K562 (cell line): Measurements from ENCODE around the gene TCEA3. TPM values are rescaled to one million over a fixed set of nuclear protein-coding genes. Genes with fewer than 3 reads are reported as not detected.

Experiments
- CGGBP1 ChIP-seq: fragments of 250-450 bp; sonication (Bioruptor Pico); IDR thresholded peaks from 2 replicates; pipeline ENCODE4 v1.9.0; 2021; ENCODE audit warnings: mild to moderate bottlenecking
- HMBOX1 ChIP-seq: sonication (generic); IDR thresholded peaks from 2 replicates; pipeline ENCODE4 v1.6.1; 2016
- MAZ ChIP-seq, 2 experiments: fragments of 450-650 bp in 1 of 2; sonication (generic) in 1 of 2; formaldehyde crosslinking; IDR thresholded peaks in 1 of 2; conservative IDR thresholded peaks in 1 of 2; 2 replicates each; pipeline versions ENCODE4 v1.4.0 to v1.5.0; 2020; ENCODE audit warnings: mild to moderate bottlenecking in 1 of 2, missing genetic modification reagents in 1 of 2
- PHF8 ChIP-seq: fragments of 200-600 bp; sonication (generic); IDR thresholded peaks from 2 replicates; pipeline ENCODE4 v1.6.1; 2012; ENCODE audit warnings: mixed run types, mild to moderate bottlenecking, inconsistent platforms, low read length, moderate library complexity, borderline replicate concordance
- PML ChIP-seq: IDR thresholded peaks from 2 replicates; pipeline ENCODE4 v1.6.1; 2012; ENCODE audit warnings: low read length, inconsistent platforms
- SMAD2 ChIP-seq: fragments of 150-350 bp; IDR thresholded peaks from 2 replicates; pipeline ENCODE4 v1.6.1; 2014; ENCODE audit warnings: low read depth, mild to moderate bottlenecking, low read length
- SP2 ChIP-seq: IDR thresholded peaks from 2 replicates; pipeline ENCODE4 v1.6.1; 2011; ENCODE audit warnings: mild to moderate bottlenecking, low read depth, low read length, moderate library complexity; ENCODE audit not compliant: poor library complexity, severe bottlenecking; ENCODE audit errors: extremely low read depth
- ZNF175 ChIP-seq: fragments of 200-800 bp; sonication (Bioruptor generic); IDR thresholded peaks from 2 replicates; pipeline ENCODE4 v1.6.1; 2016; ENCODE audit warnings: low read depth, mild to moderate bottlenecking, missing genetic modification characterization, missing compliant biosample characterization
- ZNF436 ChIP-seq: fragments of 250-450, 450-650 bp; sonication (Bioruptor Pico); formaldehyde crosslinking; IDR thresholded peaks from 2 replicates; pipeline ENCODE4 v1.7.0; 2020; ENCODE audit warnings: mild to moderate bottlenecking
- polyA plus RNA-seq, 8 experiments: library from polyadenylated mRNA; depleted of rRNA in 4 of 8; stranded (reverse) in 5 of 8; unstranded in 3 of 8; fragments of >200 nt; fragmentation: Nextera tagmentation in 2 of 8; fragmentation: Illumina TruSeq in 1 of 8; extraction: Ambion mirVana in 2 of 8; extraction: Trizol in 1 of 8; gene quantifications; 2 replicates each; pipeline versions ENCODE4 v1.2.1 to v1.2.3, GENCODE V29; 2011 to 2014; ENCODE audit warnings: inconsistent platforms in 1 of 8, missing spikeins in 1 of 8
- total RNA-seq, 7 experiments: library from RNA; depleted of rRNA in 6 of 7; stranded (reverse); fragments of >200 nt in 6 of 7; fragmentation: Illumina TruSeq in 2 of 7; extraction: Trizol in 2 of 7; gene quantifications; 2 replicates each; pipeline versions ENCODE4 v1.2.1 to v1.2.3, GENCODE V29; 2011 to 2021; ENCODE audit warnings: low replicate concordance in 1 of 7
- TF ChIP-seq, protein P1 (sequence below): fragments of 250-450 bp; sonication (Bioruptor Pico); IDR thresholded peaks from 2 replicates; pipeline ENCODE4 v1.5.0; 2021; ENCODE audit warnings: mild to moderate bottlenecking, borderline replicate concordance
- TF ChIP-seq, protein P2 (sequence below): fragments of 200-600 bp; sonication (generic); IDR thresholded peaks from one replicate; pipeline ENCODE4 v1.6.1; 2012; ENCODE audit warnings: mild to moderate bottlenecking, low read depth, low read length, inconsistent platforms

TCEA3 gene
- total and polyA plus RNA-seq, 9 of the 15 experiments (the other 6 are each of a cell fraction or from before 2014, with no cell fraction given): 0.03 to 0.55 (median 0.36) TPM

DNA sequence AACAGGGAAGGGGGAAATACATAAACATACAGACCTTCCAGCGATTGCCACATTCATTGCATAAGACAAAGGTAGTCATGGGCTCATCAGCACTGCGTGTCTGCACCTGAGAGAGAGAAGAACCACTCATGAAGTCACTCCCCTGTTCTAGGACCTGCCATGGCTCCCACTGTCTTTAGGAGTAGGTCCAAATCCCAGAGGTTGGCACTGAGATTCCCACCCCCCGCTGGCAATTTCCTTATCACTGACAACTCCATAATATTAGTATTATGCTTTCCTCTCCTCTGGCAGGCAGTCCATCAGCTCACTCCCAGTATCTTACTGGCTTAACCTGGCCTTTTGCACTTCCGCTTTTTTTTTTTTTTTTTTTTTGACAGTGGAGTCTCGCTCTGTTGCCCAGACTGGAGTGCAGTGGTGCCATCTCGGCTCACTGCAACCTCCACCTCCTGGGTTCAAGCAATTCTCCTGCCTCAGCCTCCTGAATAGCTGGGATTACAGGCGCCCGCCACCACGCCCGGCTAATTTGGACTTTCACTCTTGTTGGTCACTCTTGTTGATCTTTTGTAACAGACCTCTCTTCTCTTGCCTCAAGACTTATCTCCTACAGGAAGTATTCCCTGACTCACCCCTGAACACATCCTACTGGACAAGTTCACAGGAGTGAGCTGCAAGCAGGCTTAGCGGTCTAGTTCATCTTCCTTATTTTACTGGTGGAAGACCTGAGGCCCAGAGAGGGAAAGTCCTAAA is 40.1 kb downstream of the TCEA3 start (continued):
- peak; percentile 31; the same call in 1 of the 2 replicates for TF ChIP-seq HMBOX1
- TF ChIP-seq ZNF175 (CRISPR knock-in tag): peak; percentile 86; the same call in 1 of the 2 replicates
- no peak for TF ChIP-seq SMAD2
- no peak for TF ChIP-seq ZNF436 (CRISPR knock-in tag)
- TF ChIP-seq, protein P1, sequence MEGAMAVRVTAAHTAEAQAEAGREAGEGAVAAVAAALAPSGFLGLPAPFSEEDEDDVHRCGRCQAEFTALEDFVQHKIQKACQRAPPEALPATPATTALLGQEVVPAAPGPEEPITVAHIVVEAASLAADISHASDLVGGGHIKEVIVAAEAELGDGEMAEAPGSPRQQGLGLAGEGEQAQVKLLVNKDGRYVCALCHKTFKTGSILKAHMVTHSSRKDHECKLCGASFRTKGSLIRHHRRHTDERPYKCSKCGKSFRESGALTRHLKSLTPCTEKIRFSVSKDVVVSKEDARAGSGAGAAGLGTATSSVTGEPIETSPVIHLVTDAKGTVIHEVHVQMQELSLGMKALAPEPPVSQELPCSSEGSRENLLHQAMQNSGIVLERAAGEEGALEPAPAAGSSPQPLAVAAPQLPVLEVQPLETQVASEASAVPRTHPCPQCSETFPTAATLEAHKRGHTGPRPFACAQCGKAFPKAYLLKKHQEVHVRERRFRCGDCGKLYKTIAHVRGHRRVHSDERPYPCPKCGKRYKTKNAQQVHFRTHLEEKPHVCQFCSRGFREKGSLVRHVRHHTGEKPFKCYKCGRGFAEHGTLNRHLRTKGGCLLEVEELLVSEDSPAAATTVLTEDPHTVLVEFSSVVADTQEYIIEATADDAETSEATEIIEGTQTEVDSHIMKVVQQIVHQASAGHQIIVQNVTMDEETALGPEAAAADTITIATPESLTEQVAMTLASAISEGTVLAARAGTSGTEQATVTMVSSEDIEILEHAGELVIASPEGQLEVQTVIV (CRISPR knock-in tag): no peak
- no peak for TF ChIP-seq SP2
- no peak for TF ChIP-seq PHF8
- no peak for TF ChIP-seq MAZ (CRISPR knock-in tag; conservative IDR thresholded peaks at IDR 0.05 in 1 of 2, IDR thresholded peaks at IDR 0.05 in 1 of 2)
- TF ChIP-seq CGGBP1 (CRISPR knock-in tag): no peak
- TF ChIP-seq, protein P2, sequence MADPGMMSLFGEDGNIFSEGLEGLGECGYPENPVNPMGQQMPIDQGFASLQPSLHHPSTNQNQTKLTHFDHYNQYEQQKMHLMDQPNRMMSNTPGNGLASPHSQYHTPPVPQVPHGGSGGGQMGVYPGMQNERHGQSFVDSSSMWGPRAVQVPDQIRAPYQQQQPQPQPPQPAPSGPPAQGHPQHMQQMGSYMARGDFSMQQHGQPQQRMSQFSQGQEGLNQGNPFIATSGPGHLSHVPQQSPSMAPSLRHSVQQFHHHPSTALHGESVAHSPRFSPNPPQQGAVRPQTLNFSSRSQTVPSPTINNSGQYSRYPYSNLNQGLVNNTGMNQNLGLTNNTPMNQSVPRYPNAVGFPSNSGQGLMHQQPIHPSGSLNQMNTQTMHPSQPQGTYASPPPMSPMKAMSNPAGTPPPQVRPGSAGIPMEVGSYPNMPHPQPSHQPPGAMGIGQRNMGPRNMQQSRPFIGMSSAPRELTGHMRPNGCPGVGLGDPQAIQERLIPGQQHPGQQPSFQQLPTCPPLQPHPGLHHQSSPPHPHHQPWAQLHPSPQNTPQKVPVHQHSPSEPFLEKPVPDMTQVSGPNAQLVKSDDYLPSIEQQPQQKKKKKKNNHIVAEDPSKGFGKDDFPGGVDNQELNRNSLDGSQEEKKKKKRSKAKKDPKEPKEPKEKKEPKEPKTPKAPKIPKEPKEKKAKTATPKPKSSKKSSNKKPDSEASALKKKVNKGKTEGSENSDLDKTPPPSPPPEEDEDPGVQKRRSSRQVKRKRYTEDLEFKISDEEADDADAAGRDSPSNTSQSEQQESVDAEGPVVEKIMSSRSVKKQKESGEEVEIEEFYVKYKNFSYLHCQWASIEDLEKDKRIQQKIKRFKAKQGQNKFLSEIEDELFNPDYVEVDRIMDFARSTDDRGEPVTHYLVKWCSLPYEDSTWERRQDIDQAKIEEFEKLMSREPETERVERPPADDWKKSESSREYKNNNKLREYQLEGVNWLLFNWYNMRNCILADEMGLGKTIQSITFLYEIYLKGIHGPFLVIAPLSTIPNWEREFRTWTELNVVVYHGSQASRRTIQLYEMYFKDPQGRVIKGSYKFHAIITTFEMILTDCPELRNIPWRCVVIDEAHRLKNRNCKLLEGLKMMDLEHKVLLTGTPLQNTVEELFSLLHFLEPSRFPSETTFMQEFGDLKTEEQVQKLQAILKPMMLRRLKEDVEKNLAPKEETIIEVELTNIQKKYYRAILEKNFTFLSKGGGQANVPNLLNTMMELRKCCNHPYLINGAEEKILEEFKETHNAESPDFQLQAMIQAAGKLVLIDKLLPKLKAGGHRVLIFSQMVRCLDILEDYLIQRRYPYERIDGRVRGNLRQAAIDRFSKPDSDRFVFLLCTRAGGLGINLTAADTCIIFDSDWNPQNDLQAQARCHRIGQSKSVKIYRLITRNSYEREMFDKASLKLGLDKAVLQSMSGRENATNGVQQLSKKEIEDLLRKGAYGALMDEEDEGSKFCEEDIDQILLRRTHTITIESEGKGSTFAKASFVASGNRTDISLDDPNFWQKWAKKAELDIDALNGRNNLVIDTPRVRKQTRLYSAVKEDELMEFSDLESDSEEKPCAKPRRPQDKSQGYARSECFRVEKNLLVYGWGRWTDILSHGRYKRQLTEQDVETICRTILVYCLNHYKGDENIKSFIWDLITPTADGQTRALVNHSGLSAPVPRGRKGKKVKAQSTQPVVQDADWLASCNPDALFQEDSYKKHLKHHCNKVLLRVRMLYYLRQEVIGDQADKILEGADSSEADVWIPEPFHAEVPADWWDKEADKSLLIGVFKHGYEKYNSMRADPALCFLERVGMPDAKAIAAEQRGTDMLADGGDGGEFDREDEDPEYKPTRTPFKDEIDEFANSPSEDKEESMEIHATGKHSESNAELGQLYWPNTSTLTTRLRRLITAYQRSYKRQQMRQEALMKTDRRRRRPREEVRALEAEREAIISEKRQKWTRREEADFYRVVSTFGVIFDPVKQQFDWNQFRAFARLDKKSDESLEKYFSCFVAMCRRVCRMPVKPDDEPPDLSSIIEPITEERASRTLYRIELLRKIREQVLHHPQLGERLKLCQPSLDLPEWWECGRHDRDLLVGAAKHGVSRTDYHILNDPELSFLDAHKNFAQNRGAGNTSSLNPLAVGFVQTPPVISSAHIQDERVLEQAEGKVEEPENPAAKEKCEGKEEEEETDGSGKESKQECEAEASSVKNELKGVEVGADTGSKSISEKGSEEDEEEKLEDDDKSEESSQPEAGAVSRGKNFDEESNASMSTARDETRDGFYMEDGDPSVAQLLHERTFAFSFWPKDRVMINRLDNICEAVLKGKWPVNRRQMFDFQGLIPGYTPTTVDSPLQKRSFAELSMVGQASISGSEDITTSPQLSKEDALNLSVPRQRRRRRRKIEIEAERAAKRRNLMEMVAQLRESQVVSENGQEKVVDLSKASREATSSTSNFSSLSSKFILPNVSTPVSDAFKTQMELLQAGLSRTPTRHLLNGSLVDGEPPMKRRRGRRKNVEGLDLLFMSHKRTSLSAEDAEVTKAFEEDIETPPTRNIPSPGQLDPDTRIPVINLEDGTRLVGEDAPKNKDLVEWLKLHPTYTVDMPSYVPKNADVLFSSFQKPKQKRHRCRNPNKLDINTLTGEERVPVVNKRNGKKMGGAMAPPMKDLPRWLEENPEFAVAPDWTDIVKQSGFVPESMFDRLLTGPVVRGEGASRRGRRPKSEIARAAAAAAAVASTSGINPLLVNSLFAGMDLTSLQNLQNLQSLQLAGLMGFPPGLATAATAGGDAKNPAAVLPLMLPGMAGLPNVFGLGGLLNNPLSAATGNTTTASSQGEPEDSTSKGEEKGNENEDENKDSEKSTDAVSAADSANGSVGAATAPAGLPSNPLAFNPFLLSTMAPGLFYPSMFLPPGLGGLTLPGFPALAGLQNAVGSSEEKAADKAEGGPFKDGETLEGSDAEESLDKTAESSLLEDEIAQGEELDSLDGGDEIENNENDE: no peak
- no peak for TF ChIP-seq PML
